ENCODE data around the gene R3HDM1. TPM values are rescaled to one million over a fixed set of nuclear protein-coding genes. Genes with fewer than 3 reads are reported as not detected.

Gene R3HDM1
- total RNA-seq, 4 donors from 2014 or later, result 13.4 to 23.8 (median 20.1) TPM

- Histone ChIP-seq H3K27ac (peak overlapping the region in 1 of 4 donors; percentile 15), H3K27me3 (no peaks in the 10 kb centered on the region), H3K4me1 (peaks cover 0 to 37% (median 25%) of the 10 kb centered on the region in 3 donors), H3K9me3 (no peaks in the 10 kb centered on the region), H3K4me3 (no peak overlapping the region), H3K36me3 (peaks cover 0 to 25% (median 5%) of the 10 kb centered on the region in 3 donors)
- DNase-seq, result no peak
- TF ChIP-seq, protein P1, sequence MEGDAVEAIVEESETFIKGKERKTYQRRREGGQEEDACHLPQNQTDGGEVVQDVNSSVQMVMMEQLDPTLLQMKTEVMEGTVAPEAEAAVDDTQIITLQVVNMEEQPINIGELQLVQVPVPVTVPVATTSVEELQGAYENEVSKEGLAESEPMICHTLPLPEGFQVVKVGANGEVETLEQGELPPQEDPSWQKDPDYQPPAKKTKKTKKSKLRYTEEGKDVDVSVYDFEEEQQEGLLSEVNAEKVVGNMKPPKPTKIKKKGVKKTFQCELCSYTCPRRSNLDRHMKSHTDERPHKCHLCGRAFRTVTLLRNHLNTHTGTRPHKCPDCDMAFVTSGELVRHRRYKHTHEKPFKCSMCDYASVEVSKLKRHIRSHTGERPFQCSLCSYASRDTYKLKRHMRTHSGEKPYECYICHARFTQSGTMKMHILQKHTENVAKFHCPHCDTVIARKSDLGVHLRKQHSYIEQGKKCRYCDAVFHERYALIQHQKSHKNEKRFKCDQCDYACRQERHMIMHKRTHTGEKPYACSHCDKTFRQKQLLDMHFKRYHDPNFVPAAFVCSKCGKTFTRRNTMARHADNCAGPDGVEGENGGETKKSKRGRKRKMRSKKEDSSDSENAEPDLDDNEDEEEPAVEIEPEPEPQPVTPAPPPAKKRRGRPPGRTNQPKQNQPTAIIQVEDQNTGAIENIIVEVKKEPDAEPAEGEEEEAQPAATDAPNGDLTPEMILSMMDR (IDR thresholded peaks at IDR 0.05), result peak in 1 of 6 experiments; percentile 28
- no peak for TF ChIP-seq POLR2A (IDR thresholded peaks at IDR 0.05)
- 56 to 72% methylated on average over 5 of the region's 5 CpGs for WGBS, 2 donors
- intact Hi-C loops (cut with DNase I), result no loop called here
These were observed 213.6 kb downstream of the R3HDM1 start for GRCh38 chr2:135744760-135745314.

DNA sequence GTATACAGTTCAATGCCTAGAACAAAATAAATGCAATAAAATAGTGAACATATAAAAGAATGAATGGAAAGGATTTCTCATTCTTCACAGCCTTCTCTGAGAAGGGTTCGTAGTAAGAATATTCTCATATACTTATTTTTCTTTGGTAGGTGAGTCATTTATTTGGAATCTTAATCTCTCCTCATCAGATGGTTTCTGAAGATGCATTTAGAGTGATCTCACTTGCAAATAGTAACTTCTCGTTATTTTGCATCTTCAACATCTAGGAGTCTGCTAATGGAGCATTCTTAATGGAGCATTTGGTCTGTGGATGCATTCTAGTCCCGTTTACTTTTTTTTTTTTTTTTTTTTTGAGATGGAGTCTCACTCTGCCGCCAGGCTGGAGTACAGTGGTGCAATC is 214.3 kb downstream of the R3HDM1 start:
- 57 to 72% methylated on average over 3 to 4 of the region's 4 CpGs for WGBS, 2 donors

DNA sequence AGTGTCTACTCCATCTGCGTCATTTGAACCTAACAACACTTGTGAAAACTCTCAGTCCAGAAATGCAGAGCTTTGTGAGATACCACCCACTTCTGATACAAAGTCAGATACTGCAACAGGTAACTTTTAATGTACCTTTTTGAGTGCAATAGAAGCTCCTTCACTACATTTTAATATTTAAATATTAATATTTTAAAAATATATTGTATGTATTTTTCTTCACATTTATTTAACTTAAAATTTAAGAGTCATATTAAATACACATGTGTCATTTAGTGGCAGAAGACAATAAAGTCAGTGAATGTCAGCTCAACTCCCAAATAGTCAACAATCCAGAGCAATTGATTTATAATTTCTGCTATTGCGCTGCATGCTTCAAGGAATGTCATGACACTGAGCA is 224.3 kb downstream of the R3HDM1 start:
- peaks cover 0 to 16% (median 7%) of the 10 kb centered on the region in 3 donors for H3K9me3 ChIP-seq
- 95 to 96% methylated on average over 2 of the region's 2 CpGs for WGBS, 2 donors
- intact Hi-C loops (cut with DNase I), result no loop called here
- H3K4me3 ChIP-seq, result no peak overlapping the region
- DNase-seq, result no peak
- no peaks in the 10 kb centered on the region for H3K27me3 ChIP-seq
- H3K4me1 ChIP-seq, result no peaks in the 10 kb centered on the region
- TF ChIP-seq, protein P1 (IDR thresholded peaks at IDR 0.05), result no peak
- no peak overlapping the region for H3K27ac ChIP-seq
- H3K36me3 ChIP-seq, result peaks cover 7 to 96% (median 30%) of the 10 kb centered on the region in 3 donors

More for the DNA sequence above, 214.3 kb downstream of the R3HDM1 start:
- Histone ChIP-seq H3K27me3 (no peaks in the 10 kb centered on the region), H3K36me3 (peaks cover 0 to 33% (median 5%) of the 10 kb centered on the region in 3 donors), H3K27ac (no peak overlapping the region), H3K4me1 (peaks cover 0 to 37% (median 25%) of the 10 kb centered on the region in 3 donors), H3K4me3 (no peak overlapping the region), H3K9me3 (no peaks in the 10 kb centered on the region)
- no peak for DNase-seq
- TF ChIP-seq, protein P1 (IDR thresholded peaks at IDR 0.05), result no peak
- TF ChIP-seq POLR2A (IDR thresholded peaks at IDR 0.05), result no peak
- intact Hi-C loops (cut with DNase I), result no loop called here

DNA sequence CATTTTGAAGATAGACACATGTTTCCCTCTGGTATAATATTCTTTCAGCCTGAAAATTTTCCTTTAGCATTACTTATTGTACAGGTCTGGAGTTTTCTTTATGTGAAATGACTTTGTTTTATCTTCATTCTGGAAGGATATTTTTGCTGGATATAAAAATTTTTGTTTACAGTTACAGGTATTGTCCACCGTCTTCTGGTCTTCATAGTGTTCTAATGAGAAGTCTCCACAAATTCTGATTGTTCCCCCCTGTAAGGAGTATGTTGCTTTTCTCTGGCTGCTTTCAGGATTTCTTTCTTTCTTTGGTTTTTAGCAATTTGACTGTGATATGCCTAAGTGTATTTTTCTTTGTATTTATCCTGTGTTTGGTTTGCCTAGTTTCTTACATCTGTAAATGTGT is 225.4 kb downstream of the R3HDM1 start:
- peaks cover 0 to 16% (median 7%) of the 10 kb centered on the region in 3 donors for H3K9me3 ChIP-seq
- H3K27ac ChIP-seq, result no peak overlapping the region
- no peak for DNase-seq
- peaks cover 7 to 99% (median 39%) of the 10 kb centered on the region in 3 donors for H3K36me3 ChIP-seq
- WGBS, 2 donors, result 100% methylated on average over 1 of the region's 1 CpG
- intact Hi-C loops (cut with DNase I), result no loop called here
- H3K27me3 ChIP-seq, result no peaks in the 10 kb centered on the region
- H3K4me3 ChIP-seq, result no peak overlapping the region
- H3K4me1 ChIP-seq, result no peaks in the 10 kb centered on the region
- TF ChIP-seq POLR2A (IDR thresholded peaks at IDR 0.05), result no peak
- TF ChIP-seq, protein P1 (IDR thresholded peaks at IDR 0.05), result no peak

DNA sequence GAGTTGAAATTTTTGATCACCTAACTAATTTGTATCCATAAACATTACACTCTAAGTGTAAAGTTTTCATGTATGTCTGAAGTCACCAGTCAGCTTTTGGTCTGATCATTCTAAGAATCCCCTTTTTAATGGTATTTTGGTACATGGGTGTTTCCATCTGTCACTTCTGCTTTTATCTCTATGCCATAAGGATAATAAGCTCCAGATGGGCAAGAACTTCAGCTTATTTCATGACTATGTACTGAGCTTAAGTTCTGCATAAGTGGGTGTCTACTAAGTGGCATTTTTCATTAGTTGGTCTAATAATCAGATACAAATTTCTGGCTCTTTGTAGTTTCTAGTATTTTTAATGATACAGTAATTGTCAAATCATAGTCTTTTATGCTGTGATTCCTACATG is 230.7 kb downstream of the R3HDM1 start:
- intact Hi-C loops (cut with DNase I), result no loop called here
- no peak for TF ChIP-seq POLR2A (IDR thresholded peaks at IDR 0.05)
- TF ChIP-seq, protein P1 (IDR thresholded peaks at IDR 0.05), result no peak
- Histone ChIP-seq H3K36me3 (peaks cover 0 to 99% (median 52%) of the 10 kb centered on the region in 3 donors), H3K9me3 (peaks cover 0 to 7% (median 7%) of the 10 kb centered on the region in 3 donors), H3K27ac (no peak overlapping the region), H3K27me3 (no peaks in the 10 kb centered on the region), H3K4me3 (no peak overlapping the region), H3K4me1 (no peaks in the 10 kb centered on the region)
- no peak for DNase-seq

Measured in esophagus squamous epithelium (tissue), 5 donors.